KMS-11 (cell line): ENCODE data around the gene MED26.

Experiments used
- H2AFZ ChIP-seq: fragments of 200-600 bp; sonication (generic); 2 replicates; pipeline ENCODE4 v1.6.1; 2016; ENCODE audit warnings: antibody characterized with exemption, mixed run types, low read depth
- H3K27ac ChIP-seq: fragments of 200-600 bp; sonication (generic); 2 replicates; pipeline ENCODE4 v1.6.1; 2016; ENCODE audit warnings: mild to moderate bottlenecking, mixed run types
- H3K27me3 ChIP-seq: fragments of 200-600 bp; sonication (generic); 2 replicates; pipeline ENCODE4 v1.6.1; 2017; ENCODE audit warnings: mild to moderate bottlenecking, low read depth, mixed run types, moderate library complexity; ENCODE audit not compliant: insufficient read depth
- H3K36me3 ChIP-seq: fragments of 200-600 bp; sonication (generic); 2 replicates; pipeline ENCODE4 v1.6.1; 2017; ENCODE audit warnings: mild to moderate bottlenecking, mixed run types; ENCODE audit not compliant: insufficient read depth
- H3K4me1 ChIP-seq: fragments of 200-600 bp; sonication (generic); 2 replicates; pipeline ENCODE4 v1.6.1; 2016; ENCODE audit warnings: mild to moderate bottlenecking, low read depth, mixed run types; ENCODE audit not compliant: poor library complexity, severe bottlenecking
- H3K4me2 ChIP-seq: fragments of 200-600 bp; sonication (generic); 2 replicates; pipeline ENCODE4 v1.7.0; 2016; ENCODE audit warnings: mild to moderate bottlenecking, mixed run types
- H3K4me3 ChIP-seq: fragments of 200-600 bp; sonication (generic); IDR thresholded peaks from 2 replicates; pipeline ENCODE4 v1.6.1; 2017; ENCODE audit warnings: low read depth, low read length, mixed read lengths; ENCODE audit not compliant: insufficient read depth
- H3K79me2 ChIP-seq: fragments of 200-600 bp; sonication (generic); 2 replicates; pipeline ENCODE4 v1.6.1; 2016; ENCODE audit warnings: low read depth, mixed run types; ENCODE audit not compliant: insufficient read depth
- H3K9ac ChIP-seq: fragments of 200-600 bp; sonication (generic); 2 replicates; pipeline ENCODE4 v1.6.1; 2016; ENCODE audit warnings: mild to moderate bottlenecking, mixed run types
- H4K20me1 ChIP-seq: fragments of 200-600 bp; sonication (generic); 2 replicates; pipeline ENCODE4 v1.6.1; 2016; ENCODE audit warnings: mild to moderate bottlenecking, mixed run types; ENCODE audit not compliant: insufficient read depth
- CTCF ChIP-seq: fragments of 200-600 bp; sonication (generic); conservative IDR thresholded peaks from 2 replicates; pipeline ENCODE4 v1.6.1; 2017; ENCODE audit warnings: low read depth, mild to moderate bottlenecking, antibody characterized with exemption, low read length, moderate library complexity, mixed read lengths

The MED26 gene

GRCh38 chr19:16657384-16657783 is 29.4 kb upstream of the MED26 start:
- Histone ChIP-seq H3K4me2 (no peak overlapping the region), H4K20me1 (0 out of 2 replicates have a peak, but pooled peaks cover 4% of the 10 kb centered on the region), H3K79me2 (peaks cover 22% of the 10 kb centered on the region), H3K4me1 (peaks cover 20% of the 10 kb centered on the region), H3K27me3 (no peaks in the 10 kb centered on the region), H3K4me3 (no peak overlapping the region), H3K9ac (no peak overlapping the region), H3K27ac (no peak overlapping the region), H3K36me3 (no peaks in the 10 kb centered on the region; the same call in 1 of the 2 replicates), H2AFZ (no peak overlapping the region)
- no peak for TF ChIP-seq CTCF

DNA sequence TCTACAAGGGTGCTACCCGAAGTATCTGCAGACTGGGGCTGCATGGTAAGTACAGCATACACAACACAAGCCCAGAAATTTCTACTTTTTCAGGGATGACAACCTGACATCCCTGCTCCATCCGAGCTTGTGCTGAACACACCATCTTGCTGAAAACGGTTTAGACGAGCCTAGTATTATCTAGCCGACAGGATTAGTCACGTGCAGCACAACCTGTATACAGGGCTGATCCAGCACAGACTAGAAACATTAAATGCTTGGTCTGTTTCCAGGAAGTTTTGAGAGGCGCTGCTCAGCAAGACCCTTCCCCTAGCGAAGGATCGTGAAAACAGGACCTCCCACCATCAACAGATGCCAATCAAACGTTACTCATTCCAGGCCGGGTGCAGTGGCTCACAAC is 27.7 kb upstream of the MED26 start:
- Histone ChIP-seq H3K4me2 (no peak overlapping the region), H3K4me3 (no peak overlapping the region), H3K27ac (no peak overlapping the region), H3K4me1 (peaks cover 13% of the 10 kb centered on the region), H3K27me3 (no peaks in the 10 kb centered on the region), H3K9ac (no peak overlapping the region), H4K20me1 (0 out of 2 replicates have a peak, but pooled peaks cover 4% of the 10 kb centered on the region), H3K36me3 (peaks cover 5% of the 10 kb centered on the region; the same call in 1 of the 2 replicates), H2AFZ (no peak overlapping the region), H3K79me2 (peaks cover 22% of the 10 kb centered on the region)
- TF ChIP-seq CTCF, result no peak

DNA sequence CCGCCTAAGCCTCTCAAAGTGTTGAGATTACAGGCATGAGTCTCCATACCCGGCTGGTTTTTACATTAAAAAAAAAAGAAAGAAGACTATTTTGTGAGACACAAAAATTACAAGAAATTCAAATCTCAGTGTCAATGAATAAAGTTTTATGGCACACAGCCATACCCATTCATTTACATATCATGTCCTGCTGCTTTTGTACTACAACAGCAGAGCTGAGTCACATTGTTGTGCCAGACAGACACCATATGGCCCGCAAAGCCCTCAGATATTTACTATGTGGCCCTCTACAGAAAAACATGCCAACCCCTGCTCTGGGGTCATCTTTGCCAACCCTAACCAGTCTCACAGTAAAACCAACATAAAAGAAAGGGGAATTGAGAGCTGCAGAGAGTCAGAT is 26.6 kb upstream of the MED26 start:
- H3K9ac ChIP-seq, result no peak overlapping the region
- H4K20me1 ChIP-seq, result 0 out of 2 replicates have a peak, but pooled peaks cover 4% of the 10 kb centered on the region
- H2AFZ ChIP-seq, result no peak overlapping the region
- H3K4me2 ChIP-seq, result no peak overlapping the region
- no peak for TF ChIP-seq CTCF
- no peak overlapping the region for H3K27ac ChIP-seq
- peaks cover 22% of the 10 kb centered on the region for H3K79me2 ChIP-seq
- no peak overlapping the region for H3K4me3 ChIP-seq
- no peaks in the 10 kb centered on the region for H3K27me3 ChIP-seq
- H3K4me1 ChIP-seq, result peaks cover 13% of the 10 kb centered on the region
- peaks cover 5% of the 10 kb centered on the region; the same call in 1 of the 2 replicates for H3K36me3 ChIP-seq

DNA sequence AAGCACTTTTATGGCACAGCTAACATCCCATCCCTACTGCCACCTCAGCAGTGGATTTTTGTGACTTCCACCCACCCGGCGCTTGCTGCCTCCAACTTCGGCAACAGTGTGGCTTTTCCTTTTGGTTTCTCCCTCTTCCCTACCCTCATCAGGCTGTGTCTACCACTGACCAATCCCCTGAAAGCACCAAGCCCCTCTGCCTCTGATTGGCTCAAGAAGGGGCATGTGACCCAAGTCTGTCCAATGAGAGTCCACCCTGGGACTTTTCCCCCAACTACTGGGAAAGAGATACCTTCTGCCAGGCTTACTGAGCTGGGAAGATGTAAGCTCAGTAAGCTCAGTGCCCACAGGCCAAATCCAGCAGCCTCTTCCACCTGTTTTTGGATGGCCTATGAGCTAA is 26.1 kb upstream of the MED26 start:
- Histone ChIP-seq H3K27ac (no peak overlapping the region), H3K79me2 (peaks cover 17% of the 10 kb centered on the region), H4K20me1 (no peaks in the 10 kb centered on the region), H3K4me2 (no peak overlapping the region), H3K36me3 (peaks cover 5% of the 10 kb centered on the region; the same call in 1 of the 2 replicates), H3K9ac (no peak overlapping the region), H3K4me1 (peaks cover 10% of the 10 kb centered on the region), H3K27me3 (no peaks in the 10 kb centered on the region), H2AFZ (no peak overlapping the region), H3K4me3 (no peak overlapping the region)
- TF ChIP-seq CTCF, result no peak
